ENCODE measurements around the gene SFXN5. TPM values are rescaled to one million over a fixed set of nuclear protein-coding genes. Genes with fewer than 3 reads are reported as not detected.

The SFXN5 gene
- total RNA-seq, 4 donors from 2014 or later, result 5.7 to 11.8 (median 6.7) TPM

DNA sequence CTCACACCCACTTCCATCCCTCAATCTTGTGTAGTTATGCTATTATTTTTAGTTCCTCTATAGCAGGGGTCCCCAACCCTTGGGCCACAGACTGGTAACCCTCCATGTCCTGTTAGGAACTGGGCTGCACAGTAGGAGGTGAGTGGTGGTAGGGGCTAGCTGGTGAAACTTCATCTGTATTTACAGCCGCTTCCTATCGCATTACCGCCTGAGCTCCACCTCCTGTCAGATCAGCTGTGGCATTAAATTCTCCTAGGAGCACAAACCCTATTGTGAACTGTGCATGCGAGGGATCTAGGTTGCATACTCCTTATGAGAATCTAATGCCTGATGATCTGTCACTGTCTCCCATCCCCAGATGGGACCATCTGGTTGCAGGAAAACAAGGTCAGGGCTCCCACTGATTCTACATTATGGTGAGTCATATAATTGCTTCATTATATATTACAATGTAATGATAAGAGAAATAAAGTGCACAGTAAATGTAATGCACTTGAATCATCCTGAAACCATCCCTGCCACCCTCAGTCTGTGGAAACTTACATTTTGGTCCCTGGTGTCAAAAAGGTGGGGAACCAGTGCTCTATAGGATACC lies 42.9 kb upstream of the SFXN5 start:
- peak overlapping the region in 2 of 4 donors; percentile 93 to 96 for H3K27ac ChIP-seq
- H3K4me1 ChIP-seq, result peaks cover 0 to 36% (median 16%) of the 10 kb centered on the region in 3 donors
- no peak for ATAC-seq
- H3K36me3 ChIP-seq, result no peaks in the 10 kb centered on the region
- no peak overlapping the region for H3K4me3 ChIP-seq
- WGBS, 2 donors (ENCODE audit: low coverage in 1 of 2), result 96% methylated on average over 4 of the region's 4 CpGs; no CpG with 5 or more reads in 1 of the 2 donors
- no peaks in the 10 kb centered on the region for H3K9me3 ChIP-seq
- no peak for TF ChIP-seq POLR2A (IDR thresholded peaks at IDR 0.05)
- TF ChIP-seq POLR2AphosphoS5 (IDR thresholded peaks at IDR 0.05), result no peak
- TF ChIP-seq, protein P1, sequence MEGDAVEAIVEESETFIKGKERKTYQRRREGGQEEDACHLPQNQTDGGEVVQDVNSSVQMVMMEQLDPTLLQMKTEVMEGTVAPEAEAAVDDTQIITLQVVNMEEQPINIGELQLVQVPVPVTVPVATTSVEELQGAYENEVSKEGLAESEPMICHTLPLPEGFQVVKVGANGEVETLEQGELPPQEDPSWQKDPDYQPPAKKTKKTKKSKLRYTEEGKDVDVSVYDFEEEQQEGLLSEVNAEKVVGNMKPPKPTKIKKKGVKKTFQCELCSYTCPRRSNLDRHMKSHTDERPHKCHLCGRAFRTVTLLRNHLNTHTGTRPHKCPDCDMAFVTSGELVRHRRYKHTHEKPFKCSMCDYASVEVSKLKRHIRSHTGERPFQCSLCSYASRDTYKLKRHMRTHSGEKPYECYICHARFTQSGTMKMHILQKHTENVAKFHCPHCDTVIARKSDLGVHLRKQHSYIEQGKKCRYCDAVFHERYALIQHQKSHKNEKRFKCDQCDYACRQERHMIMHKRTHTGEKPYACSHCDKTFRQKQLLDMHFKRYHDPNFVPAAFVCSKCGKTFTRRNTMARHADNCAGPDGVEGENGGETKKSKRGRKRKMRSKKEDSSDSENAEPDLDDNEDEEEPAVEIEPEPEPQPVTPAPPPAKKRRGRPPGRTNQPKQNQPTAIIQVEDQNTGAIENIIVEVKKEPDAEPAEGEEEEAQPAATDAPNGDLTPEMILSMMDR (IDR thresholded peaks at IDR 0.05), result no peak
- TF ChIP-seq EP300 (IDR thresholded peaks at IDR 0.05), result no peak
- H3K27me3 ChIP-seq, result no peaks in the 10 kb centered on the region

- Histone ChIP-seq H3K27ac (peak within 1 kb of the TSS; percentile 80 to 96 (median 94)), H3K36me3 (no peaks in the 10 kb centered on the region), H3K4me1 (peaks cover 0 to 48% (median 16%) of the 10 kb centered on the region in 3 donors), H3K27me3 (no peaks in the 10 kb centered on the region), H3K9me3 (no peaks in the 10 kb centered on the region), H3K4me3 (peak within 1 kb of the TSS; percentile 78 to 82)
- peak; percentile 91 for ATAC-seq
- 5 to 13% methylated on average over 4 to 5 of the region's 93 CpGs for WGBS, 2 donors (ENCODE audit: low coverage in 1 of 2)
- peak; percentile 10 to 33 for TF ChIP-seq POLR2A (IDR thresholded peaks at IDR 0.05)
- TF ChIP-seq, protein P1 (IDR thresholded peaks at IDR 0.05), result peak in 2 of 4 experiments; percentile 5 to 19
- TF ChIP-seq EP300 (IDR thresholded peaks at IDR 0.05), result no peak
- TF ChIP-seq POLR2AphosphoS5 (IDR thresholded peaks at IDR 0.05), result peak; percentile 86
Observed at GRCh38 chr2:73112913-73113854, 41.7 kb upstream of the SFXN5 start, which contains the start of gene RAB11FIP5. RAB11FIP5 (minus strand) TSS chr2:73112948; CDS start chr2:73112777, 171 bp downstream.

GRCh38 chr2:73112026-73112912 lies 40.8 kb upstream of the SFXN5 start:
- no peaks in the 10 kb centered on the region for H3K36me3 ChIP-seq
- no peaks in the 10 kb centered on the region for H3K9me3 ChIP-seq
- H3K27ac ChIP-seq, result peak overlapping the region; percentile 80 to 96 (median 94)
- H3K4me1 ChIP-seq, result peaks cover 0 to 57% (median 16%) of the 10 kb centered on the region in 3 donors
- WGBS, 2 donors (ENCODE audit: low coverage in 1 of 2), result 0 to 20% methylated on average over 1 to 7 of the region's 88 CpGs
- TF ChIP-seq, protein P1 (IDR thresholded peaks at IDR 0.05), result no peak
- TF ChIP-seq EP300 (IDR thresholded peaks at IDR 0.05) (no peak), POLR2AphosphoS5 (IDR thresholded peaks at IDR 0.05) (no peak), POLR2A (IDR thresholded peaks at IDR 0.05) (peak; percentile 46 to 47)
- no peaks in the 10 kb centered on the region for H3K27me3 ChIP-seq
- H3K4me3 ChIP-seq, result peak overlapping the region; percentile 78 to 82
- peak; percentile 42 for ATAC-seq

- no peak for TF ChIP-seq POLR2AphosphoS5 (IDR thresholded peaks at IDR 0.05)
- TF ChIP-seq, protein P1 (IDR thresholded peaks at IDR 0.05), result no peak
- TF ChIP-seq EP300 (IDR thresholded peaks at IDR 0.05), result no peak
- TF ChIP-seq POLR2A (IDR thresholded peaks at IDR 0.05), result no peak
- H3K9me3 ChIP-seq, result no peaks in the 10 kb centered on the region
- no peak for ATAC-seq
- peak overlapping the region in 3 of 4 donors; percentile 93 to 96 (median 94) for H3K27ac ChIP-seq
- H3K36me3 ChIP-seq, result no peaks in the 10 kb centered on the region
- peak overlapping the region; percentile 78 to 82 for H3K4me3 ChIP-seq
- H3K4me1 ChIP-seq, result peaks cover 0 to 66% (median 22%) of the 10 kb centered on the region in 3 donors
- WGBS, 2 donors (ENCODE audit: low coverage in 1 of 2), result 23 to 32% methylated on average over 9 to 11 of the region's 16 CpGs
- H3K27me3 ChIP-seq, result no peaks in the 10 kb centered on the region
Observed at GRCh38 chr2:73111073-73112025, 39.8 kb upstream of the SFXN5 start.
